Activated naive CD4-positive, alpha-beta T cell treated with anti-CD3 and anti-CD28 coated beads, Interleukin-2, amount 50 U/mL, for 72 hours (primary cell): Measurements from ENCODE around the gene PDE6A. TPM values are rescaled to one million over a fixed set of nuclear protein-coding genes. Genes with fewer than 3 reads are reported as not detected.

Experiments used
- ATAC-seq, 2 donors: fragments of 150-1000 bp; cut with Tn5 transposase; 2 replicates each; pipeline ENCODE4 v1.10.0; 2021; ENCODE audit warnings: mild to moderate bottlenecking in 2 of 2, moderate library complexity in 2 of 2
- DNase-seq, 2 donors: peaks; one replicate each; pipeline ENCODE4 v3.0.0; 2021 to 2022; ENCODE audit warnings: low spot score in 2 of 2
- H3K27ac Mint-ChIP-seq, 2 donors: one replicate each; pipeline ENCODE4 v1.8.0; 2022; ENCODE audit warnings: mild to moderate bottlenecking in 2 of 2, mixed read lengths in 2 of 2
- H3K36me3 Mint-ChIP-seq, 2 donors: one replicate each; pipeline ENCODE4 v1.8.0; 2022; ENCODE audit warnings: mixed read lengths in 2 of 2
- H3K9me3 Mint-ChIP-seq, 2 donors: one replicate each; pipeline ENCODE4 v1.8.0; 2022; ENCODE audit warnings: mixed read lengths in 2 of 2
- total RNA-seq, 2 donors: library from RNA; stranded (reverse); gene quantifications; one replicate each; pipeline ENCODE4 v1.2.3, GENCODE V29; 2022

The PDE6A gene
- total RNA-seq, 2 donors from 2014 or later = not detected

DNA sequence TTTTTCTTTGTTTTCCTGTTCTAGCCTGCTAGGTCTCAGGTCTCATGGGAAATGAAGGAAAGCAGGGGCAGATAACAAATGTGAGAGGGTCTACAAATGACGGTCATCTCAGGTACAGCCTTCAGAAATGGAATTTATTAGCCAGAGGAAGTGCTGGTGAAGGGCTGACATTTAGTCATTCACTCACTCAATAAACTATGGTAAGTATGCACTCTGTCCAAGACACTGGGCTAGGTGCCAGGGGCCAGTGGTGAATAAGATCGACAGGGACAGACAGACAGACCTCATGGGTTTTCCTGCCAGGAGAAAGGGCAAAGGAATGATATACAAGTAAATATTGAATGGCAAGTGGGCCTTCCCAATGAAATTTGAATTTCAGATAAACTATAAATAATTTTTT is 6.3 kb downstream of the PDE6A start:
- DNase-seq (no peak), ATAC-seq (no peak)
- no peak overlapping the region for H3K27ac Mint-ChIP-seq
- no peaks in the 10 kb centered on the region for H3K9me3 Mint-ChIP-seq
- H3K36me3 Mint-ChIP-seq = no peaks in the 10 kb centered on the region

GRCh38 chr5:149937610-149938009 is 7.0 kb downstream of the PDE6A start:
- no peak for DNase-seq
- no peaks in the 10 kb centered on the region for H3K36me3 Mint-ChIP-seq

GRCh38 chr5:149936700-149937091 is 7.9 kb downstream of the PDE6A start:
- no peaks in the 10 kb centered on the region for H3K9me3 Mint-ChIP-seq
- ATAC-seq = no peak
- no peaks in the 10 kb centered on the region for H3K36me3 Mint-ChIP-seq
- DNase-seq = no peak
- no peak overlapping the region for H3K27ac Mint-ChIP-seq

More at GRCh38 chr5:149937610-149938009, 7.0 kb downstream of the PDE6A start:
- H3K27ac Mint-ChIP-seq = no peak overlapping the region
- H3K9me3 Mint-ChIP-seq = no peaks in the 10 kb centered on the region
- ATAC-seq = no peak

GRCh38 chr5:149936044-149936699 is 8.4 kb downstream of the PDE6A start:
- no peaks in the 10 kb centered on the region for H3K36me3 Mint-ChIP-seq
- no peak for DNase-seq
- H3K9me3 Mint-ChIP-seq = no peaks in the 10 kb centered on the region
- no peak for ATAC-seq
- H3K27ac Mint-ChIP-seq = no peak overlapping the region

DNA sequence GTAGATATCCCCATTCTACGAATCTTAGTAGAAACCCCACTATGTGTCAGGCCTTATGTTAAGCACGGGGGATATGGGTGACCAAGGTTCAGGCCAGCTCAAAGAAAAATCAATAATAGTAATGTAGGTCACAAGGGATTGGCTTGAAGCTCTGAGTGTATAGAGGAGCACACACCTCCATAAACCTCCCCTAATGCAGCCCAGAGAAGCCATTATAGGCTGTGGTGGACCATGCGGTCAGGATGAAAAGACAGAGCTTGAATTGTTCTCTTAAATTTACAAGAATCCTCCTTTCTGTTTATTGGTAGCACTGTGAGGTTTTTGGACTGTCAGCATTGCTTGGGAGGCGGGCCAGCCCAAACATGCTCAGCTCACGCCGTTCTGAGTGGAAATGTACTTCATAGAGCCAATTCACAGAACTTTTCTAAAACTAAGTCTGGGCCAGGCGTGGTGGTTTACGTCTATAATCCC is 9.1 kb downstream of the PDE6A start:
- no peaks in the 10 kb centered on the region for H3K36me3 Mint-ChIP-seq
- DNase-seq (no peak), ATAC-seq (no peak)
- H3K9me3 Mint-ChIP-seq = no peaks in the 10 kb centered on the region
- no peak overlapping the region for H3K27ac Mint-ChIP-seq

- Mint-ChIP-seq H3K27ac (no peak overlapping the region), H3K36me3 (no peaks in the 10 kb centered on the region), H3K9me3 (no peaks in the 10 kb centered on the region)
- no peak for ATAC-seq
- no peak for DNase-seq
These were observed 11.9 kb downstream of the PDE6A start for GRCh38 chr5:149932445-149933350.

DNA sequence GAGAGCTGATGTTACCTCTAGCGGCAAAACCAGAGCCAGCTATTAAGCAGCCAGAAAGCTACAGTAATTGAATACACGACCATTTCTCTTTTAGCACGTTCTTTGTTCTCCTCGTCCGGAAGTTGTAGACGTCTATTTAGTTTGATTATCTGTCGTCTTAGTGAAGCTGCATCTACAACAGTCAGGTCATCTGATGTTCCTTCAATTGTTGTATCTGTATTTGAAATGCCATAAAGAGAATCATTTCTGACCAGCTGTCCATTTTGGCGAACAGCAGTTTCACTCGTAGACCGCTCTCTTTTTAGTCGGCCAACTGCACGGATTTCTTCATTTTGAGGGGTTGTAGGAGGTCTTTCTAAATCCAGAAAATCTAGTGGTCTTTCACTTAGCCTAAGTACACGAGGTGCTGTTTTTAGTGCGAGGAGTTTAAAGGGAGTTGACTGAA is 12.6 kb downstream of the PDE6A start:
- H3K9me3 Mint-ChIP-seq = no peaks in the 10 kb centered on the region
- no peak for ATAC-seq

DNA sequence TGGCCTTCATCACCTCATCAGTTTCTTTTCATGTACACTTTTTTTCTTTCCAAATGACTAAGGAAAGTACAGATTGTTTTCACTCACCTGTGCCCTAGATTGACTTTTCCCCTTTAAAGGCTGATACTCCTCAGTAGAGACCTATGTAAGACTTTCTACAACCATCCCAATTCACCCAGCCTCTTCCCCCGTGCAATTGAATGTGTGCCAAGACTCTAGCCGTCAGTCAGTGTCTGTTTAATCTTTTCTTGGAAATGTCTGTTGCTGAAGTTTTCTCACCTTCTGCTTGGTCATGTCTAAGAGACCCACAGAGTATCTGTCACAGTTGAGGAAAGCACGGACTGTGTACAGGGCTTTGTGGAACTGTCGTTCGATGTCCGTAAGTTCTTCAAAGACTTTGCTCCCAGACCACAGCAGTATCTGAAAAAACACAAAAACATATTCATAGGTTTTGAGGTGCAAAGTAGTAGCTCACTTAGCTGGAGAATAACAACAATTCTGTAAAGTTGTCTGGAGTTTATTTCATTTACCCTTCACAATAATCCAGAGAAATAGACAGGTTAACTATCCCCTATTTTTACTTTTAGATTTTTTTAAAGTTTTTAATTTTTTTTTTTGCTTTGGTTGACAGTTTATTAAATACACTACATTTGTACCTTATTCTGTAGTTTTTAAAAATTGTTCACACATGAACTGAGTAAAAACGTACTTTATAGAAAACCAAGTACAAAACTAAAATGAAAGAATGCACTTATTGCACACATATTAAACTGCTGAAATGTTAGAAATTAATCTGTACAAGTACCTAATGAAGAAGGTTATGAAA is 13.6 kb downstream of the PDE6A start:
- ATAC-seq = peak in 1 of 2 donors; percentile 67
- Mint-ChIP-seq H3K27ac (no peak overlapping the region), H3K9me3 (no peaks in the 10 kb centered on the region), H3K36me3 (no peaks in the 10 kb centered on the region)
- DNase-seq = no peak

More for the DNA sequence above, 12.6 kb downstream of the PDE6A start:
- no peaks in the 10 kb centered on the region for H3K36me3 Mint-ChIP-seq
- no peak overlapping the region for H3K27ac Mint-ChIP-seq
- DNase-seq = no peak

DNA sequence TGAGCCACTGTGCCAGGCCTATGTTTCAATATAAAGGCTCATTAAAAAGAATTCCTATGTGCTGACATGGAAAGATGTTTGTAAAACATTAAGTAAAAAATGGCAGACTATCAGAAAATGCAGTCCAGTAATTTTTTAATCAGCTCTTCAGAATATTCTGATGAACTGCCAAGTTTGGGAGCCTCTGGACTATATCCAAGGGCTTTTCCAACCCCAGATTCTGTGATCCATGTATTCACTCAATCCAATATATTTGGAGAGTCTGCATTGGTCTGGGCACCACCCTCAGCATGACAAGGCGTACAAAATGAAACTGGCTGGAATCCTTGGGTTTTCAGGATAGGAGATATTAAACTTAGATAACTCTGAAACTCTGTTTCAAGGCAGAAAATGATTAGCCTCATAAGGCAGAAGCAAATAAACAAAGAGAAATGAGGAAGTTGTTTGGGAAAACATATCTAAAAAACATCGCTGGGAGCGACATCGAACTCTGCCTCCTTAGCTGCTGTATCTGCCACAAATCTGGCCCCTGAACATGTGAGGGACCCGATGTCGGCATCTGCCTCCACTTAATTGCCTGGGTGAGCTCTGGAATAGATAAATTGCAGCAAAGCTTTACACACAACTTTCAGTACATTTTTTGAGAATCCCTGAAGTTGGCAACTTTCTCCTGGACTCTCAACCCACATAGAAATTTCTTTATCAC is 14.4 kb downstream of the PDE6A start:
- DNase-seq (no peak), ATAC-seq (no peak)
- Mint-ChIP-seq H3K27ac (no peak overlapping the region), H3K36me3 (no peaks in the 10 kb centered on the region), H3K9me3 (no peaks in the 10 kb centered on the region)

GRCh38 chr5:149924486-149924885 is 20.1 kb downstream of the PDE6A start:
- DNase-seq = no peak
- no peak for ATAC-seq
- no peaks in the 10 kb centered on the region for H3K36me3 Mint-ChIP-seq
- no peak overlapping the region for H3K27ac Mint-ChIP-seq
- no peaks in the 10 kb centered on the region for H3K9me3 Mint-ChIP-seq

DNA sequence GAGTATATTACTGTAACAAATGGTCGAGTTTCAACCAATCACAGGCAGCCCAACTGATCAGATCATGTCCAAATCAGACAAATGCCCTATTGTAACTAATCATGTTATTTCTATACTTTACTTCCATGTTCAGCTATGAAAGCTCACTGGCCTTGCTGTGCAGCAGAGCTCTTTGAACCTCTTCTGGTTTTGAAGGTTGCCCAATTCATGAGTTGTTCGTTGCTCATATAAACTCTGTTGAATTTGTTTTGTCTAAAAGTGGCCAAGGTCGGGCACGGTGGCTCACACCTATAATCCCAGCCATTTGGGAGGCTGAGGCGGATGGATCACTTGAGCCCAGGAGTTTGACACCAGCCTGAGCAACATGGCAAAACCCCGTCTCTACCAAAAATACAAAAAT is 21.6 kb downstream of the PDE6A start:
- DNase-seq = no peak
- Mint-ChIP-seq H3K9me3 (no peaks in the 10 kb centered on the region), H3K36me3 (no peaks in the 10 kb centered on the region), H3K27ac (peak overlapping the region in 1 of 2 donors; percentile 22)
- ATAC-seq = no peak

GRCh38 chr5:149921597-149921996 is 23.0 kb downstream of the PDE6A start:
- Mint-ChIP-seq H3K36me3 (no peaks in the 10 kb centered on the region), H3K27ac (no peak overlapping the region), H3K9me3 (no peaks in the 10 kb centered on the region)
- DNase-seq (no peak), ATAC-seq (no peak)

DNA sequence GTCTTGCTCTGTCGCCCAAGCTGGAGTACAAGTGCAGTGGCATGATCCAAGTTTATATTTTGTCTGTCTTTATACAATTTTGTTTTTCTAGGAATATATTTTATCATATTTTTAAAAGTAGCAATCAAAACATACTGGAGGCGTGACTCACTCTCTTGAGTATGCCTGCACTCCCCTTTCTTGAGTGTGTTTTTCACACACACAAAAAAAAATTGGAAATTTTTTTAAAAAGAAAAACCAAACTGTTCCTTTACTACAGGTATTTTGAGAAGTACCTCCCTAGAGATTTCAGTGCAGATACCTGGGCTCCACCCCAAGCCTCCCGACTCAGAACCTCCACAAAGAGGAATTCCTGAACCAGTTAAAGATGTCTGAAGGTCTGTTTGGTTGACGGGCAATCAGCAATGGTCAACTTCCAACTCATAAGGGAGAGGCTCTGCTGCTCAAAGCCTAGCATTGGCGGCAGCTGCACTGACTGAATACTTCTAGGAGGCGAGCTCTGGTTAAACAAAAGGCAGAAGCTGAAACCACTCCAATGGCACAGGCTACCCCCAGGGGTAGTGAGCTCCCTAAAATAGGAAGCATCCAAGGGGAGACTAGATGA is 27.4 kb downstream of the PDE6A start:
- H3K9me3 Mint-ChIP-seq = no peaks in the 10 kb centered on the region
- H3K36me3 Mint-ChIP-seq = no peaks in the 10 kb centered on the region
- DNase-seq (no peak), ATAC-seq (no peak)
- H3K27ac Mint-ChIP-seq = no peak overlapping the region

DNA sequence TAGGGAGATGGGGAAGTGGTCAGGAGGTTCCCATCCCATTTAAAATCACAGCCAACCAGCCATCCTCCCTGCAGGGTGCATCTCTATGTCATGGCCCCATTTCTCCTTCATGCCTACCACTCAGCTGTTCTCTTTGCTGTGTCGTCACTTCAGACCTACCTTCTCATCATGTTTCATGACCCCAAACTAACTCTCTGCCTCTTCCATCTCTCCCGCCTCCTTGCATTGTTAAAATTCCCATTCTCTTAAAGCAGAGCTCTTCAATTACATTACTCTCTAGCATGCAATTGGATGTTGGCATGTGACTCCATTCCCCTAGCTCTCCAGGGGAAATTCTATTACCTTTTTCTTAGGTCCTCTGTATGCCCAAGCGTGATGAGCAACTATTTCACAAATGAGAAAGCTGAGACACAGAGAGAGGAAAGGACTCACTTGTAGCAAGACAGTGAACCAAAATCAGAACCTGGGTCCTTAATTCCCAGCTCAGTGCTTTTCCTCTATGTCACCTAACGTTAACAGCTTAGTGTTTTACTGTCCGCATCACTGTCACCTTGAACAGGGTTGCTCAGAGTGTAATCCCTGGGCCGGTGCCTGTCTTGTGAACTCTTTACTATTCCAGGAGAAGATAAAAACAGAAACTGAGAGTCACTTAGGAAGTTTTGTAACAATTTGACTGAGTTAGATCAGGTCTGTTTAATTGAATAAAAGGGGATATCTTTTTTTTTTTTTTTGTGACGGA is 28.1 kb downstream of the PDE6A start:
- H3K36me3 Mint-ChIP-seq = no peaks in the 10 kb centered on the region
- H3K27ac Mint-ChIP-seq = no peak overlapping the region
- no peak for ATAC-seq
- no peaks in the 10 kb centered on the region for H3K9me3 Mint-ChIP-seq
- no peak for DNase-seq

DNA sequence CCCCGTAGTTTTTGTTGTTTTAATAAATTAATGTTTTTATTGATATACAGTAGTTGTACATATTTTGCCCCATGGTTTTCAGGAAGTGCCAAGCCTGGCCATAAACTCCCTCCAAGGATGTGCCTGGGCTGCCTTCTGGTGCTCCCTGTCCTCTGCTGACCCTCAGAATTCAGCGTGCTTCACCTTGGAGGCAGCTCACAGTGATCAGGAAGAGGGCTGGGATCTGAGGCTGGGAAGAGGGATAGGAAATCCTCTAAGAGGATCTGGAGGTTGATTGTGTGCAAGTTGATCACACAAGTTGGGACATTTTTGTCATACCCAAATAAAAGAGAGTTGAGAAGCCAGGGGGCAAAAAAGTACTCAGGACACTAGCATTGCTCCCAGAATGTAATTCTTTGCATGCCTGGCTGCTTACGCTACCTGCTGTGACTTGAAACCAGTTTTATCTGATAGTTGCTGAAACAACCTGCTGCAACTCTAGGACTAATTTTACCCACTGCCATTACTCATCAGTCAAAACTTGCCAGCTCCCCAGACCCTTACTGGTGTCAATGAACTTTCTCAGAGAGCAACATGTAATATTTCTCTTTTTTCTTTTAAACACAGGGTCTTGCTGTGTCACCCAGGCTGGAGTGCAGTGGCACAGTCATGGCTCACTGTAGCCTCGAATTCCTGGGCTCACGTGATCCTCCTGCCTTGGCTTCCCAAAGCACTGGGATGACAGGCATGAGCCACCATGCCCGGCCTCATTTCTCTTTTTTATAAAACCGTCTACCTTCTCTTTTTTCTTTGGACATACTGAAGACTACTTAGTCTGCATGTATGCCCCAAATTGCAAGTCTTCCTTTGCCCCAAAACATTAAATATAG is 29.0 kb downstream of the PDE6A start:
- no peak for DNase-seq
- no peak for ATAC-seq
- H3K9me3 Mint-ChIP-seq = no peaks in the 10 kb centered on the region
- H3K36me3 Mint-ChIP-seq = no peaks in the 10 kb centered on the region
- H3K27ac Mint-ChIP-seq = no peak overlapping the region
